ENCODE measurements around the gene LGALS9C.
"Not testable (repeated sequence)": the region's sequence is repeated elsewhere in the genome, so short reads cannot be mapped to it uniquely, and the experiment has no call there.

The LGALS9C gene

DNA sequence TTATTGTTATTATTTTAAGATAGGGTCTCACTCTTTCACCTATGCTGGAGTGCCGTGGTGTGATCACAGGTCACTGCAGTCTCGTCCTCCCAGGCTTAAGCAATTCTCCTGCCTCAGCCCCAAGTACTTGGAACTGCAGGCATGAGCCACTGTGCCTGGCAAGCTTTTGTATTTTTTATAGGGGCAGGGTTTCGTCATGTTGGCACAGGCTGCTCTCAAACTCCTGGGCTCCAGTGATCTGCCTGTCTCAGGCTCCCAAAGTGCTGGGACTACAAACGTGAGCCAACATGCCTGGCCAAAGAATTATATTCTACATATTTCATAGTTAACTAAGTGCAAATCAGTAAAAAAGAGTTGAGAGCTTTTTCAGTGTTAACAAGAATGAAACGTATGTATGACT, 65.6 kb downstream of the LGALS9C start:
- DNase-seq, result not testable (repeated sequence)

DNA sequence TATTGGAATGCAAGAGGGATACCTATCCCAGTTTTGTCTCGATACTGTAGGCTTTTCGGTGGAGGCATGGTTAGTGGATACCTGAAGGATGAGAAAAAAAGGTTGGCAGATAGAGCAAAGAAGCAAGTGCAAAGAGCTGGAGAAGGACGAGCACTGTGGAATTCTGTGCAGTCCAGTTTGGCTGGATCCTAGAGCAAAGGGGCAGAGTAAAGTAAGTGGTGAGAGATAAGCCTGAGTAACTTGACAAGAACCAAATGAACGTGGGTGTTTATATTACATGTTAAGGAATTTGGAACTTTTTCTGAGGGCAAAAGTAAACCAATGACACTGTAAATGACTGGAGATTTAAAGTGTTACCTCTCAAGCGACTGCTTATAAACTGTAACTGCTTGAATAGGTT, 66.3 kb downstream of the LGALS9C start:
- not testable (repeated sequence) for DNase-seq
